Choroid plexus epithelial cell (primary cell): ENCODE data around the gene LILRB3.
"Not testable (repeated sequence)": the region's sequence is repeated elsewhere in the genome, so short reads cannot be mapped to it uniquely, and the experiment has no call there.

Source experiments
- DNase-seq: peaks from one replicate; pipeline ENCODE4 v3.0.0-alpha.2; 2010; ENCODE audit warnings: low read depth
- H3K4me3 ChIP-seq: 2 replicates; pipeline ENCODE4 v1.5.1; 2011; ENCODE audit warnings: low read depth, mild to moderate bottlenecking, control low read depth, low read length, moderate library complexity
- TF ChIP-seq, protein P1 (sequence below): conservative IDR thresholded peaks from 2 replicates; pipeline ENCODE4 v1.5.1; 2011; ENCODE audit warnings: low read depth, mild to moderate bottlenecking, control low read depth, inconsistent platforms, low read length, moderate library complexity

LILRB3 gene

GRCh38 chr19:54222474-54223276 is at the start of gene LILRB3:
LILRB3 (minus strand) TSS chr19:54223007; CDS start chr19:54222976, 31 bp downstream.
- not testable (repeated sequence) for H3K4me3 ChIP-seq, DNase-seq

DNA sequence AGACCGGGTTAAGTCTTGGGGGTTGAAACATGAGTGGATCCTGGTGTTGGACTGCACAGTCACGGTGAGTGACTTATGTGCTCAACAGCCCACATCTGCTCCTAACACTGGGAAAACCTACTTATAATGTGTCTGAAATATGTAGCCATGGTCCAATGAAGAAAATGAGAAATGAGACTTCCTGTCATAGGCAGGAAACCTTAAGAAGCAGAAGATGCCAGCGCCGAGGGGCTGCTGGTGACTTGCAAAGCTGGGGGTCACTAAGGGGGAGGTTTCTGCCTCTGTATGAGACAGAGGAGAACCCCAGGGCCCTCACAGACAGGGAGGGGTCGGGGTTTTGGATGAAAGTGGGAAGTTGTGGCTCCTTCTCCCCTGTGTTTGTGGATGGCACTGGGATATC is 49.4 kb upstream of the LILRB3 start:
- DNase-seq, H3K4me3 ChIP-seq: not testable (repeated sequence)

DNA sequence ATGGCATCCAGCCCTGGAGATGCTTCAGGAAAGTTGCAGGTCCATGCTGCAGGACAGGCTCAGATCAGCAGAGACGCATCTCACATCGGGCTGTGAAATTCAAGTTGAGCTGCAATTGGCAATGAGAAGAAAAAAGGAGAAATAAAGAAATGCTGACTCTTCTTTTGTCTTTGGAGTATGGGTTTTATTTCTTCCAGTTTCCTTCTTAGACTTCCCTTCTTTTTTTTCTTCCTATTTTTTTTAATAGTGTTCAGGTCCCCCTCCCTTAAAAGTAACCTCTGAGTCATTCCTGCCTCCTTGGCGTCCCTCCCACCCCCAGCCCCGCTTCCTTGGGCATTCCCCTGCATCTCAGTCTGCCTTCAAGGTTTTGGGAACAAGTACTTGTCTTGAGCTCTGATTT is 48.8 kb upstream of the LILRB3 start:
- not testable (repeated sequence) for H3K4me3 ChIP-seq, DNase-seq

DNA sequence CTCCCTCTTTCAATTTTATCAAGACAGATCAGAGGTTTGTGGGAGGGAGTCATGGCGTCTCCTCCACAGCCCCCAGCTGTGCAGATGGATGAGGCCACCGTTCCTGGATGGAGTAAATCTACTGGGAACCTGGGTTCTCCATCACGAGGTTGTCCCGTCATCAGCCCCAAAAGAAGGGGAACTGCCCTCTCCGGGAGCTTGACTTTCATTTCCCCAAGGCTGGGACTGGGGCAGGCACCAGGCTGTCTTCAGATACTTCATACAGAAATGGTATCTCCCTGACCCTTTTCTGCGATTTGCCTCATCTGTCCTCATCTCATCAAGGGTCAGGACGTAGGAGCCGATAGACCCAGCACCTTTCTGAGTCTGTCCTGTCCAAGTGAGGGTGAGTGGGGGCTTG is 48.3 kb upstream of the LILRB3 start:
- no peak overlapping the region for H3K4me3 ChIP-seq
- TF ChIP-seq, protein P1, sequence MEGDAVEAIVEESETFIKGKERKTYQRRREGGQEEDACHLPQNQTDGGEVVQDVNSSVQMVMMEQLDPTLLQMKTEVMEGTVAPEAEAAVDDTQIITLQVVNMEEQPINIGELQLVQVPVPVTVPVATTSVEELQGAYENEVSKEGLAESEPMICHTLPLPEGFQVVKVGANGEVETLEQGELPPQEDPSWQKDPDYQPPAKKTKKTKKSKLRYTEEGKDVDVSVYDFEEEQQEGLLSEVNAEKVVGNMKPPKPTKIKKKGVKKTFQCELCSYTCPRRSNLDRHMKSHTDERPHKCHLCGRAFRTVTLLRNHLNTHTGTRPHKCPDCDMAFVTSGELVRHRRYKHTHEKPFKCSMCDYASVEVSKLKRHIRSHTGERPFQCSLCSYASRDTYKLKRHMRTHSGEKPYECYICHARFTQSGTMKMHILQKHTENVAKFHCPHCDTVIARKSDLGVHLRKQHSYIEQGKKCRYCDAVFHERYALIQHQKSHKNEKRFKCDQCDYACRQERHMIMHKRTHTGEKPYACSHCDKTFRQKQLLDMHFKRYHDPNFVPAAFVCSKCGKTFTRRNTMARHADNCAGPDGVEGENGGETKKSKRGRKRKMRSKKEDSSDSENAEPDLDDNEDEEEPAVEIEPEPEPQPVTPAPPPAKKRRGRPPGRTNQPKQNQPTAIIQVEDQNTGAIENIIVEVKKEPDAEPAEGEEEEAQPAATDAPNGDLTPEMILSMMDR = no peak
- DNase-seq = no peak

GRCh38 chr19:54268936-54269335 is 46.1 kb upstream of the LILRB3 start:
- TF ChIP-seq, protein P1 = no peak
- H3K4me3 ChIP-seq = no peak overlapping the region

GRCh38 chr19:54266133-54266532 is 43.3 kb upstream of the LILRB3 start:
- DNase-seq = peak; percentile 87
- TF ChIP-seq, protein P1 = peak; percentile 85
- H3K4me3 ChIP-seq = no peak overlapping the region

More at GRCh38 chr19:54268936-54269335, 46.1 kb upstream of the LILRB3 start:
- no peak for DNase-seq

GRCh38 chr19:54262470-54262869 is 39.7 kb upstream of the LILRB3 start:
- DNase-seq = no peak
- TF ChIP-seq, protein P1 = no peak
- H3K4me3 ChIP-seq = no peak overlapping the region

DNA sequence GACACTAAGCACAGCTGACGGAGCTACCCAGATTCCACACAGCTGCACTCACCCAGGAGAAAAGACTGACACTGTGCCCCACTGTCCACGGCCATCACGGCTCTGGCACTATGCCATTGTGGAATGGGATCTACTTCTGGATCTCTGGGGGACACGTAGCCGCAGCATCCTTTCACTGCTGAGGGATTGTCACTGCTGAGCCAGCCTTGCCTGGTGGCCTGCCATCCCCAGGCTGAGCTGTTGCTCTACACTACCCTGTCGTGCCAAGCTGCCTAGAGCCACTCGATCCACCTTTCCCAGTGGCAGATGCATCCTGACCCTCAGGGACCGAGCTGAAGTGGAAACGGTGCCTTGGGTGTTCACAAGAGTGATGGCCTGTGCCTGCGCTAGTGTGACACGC is 39.3 kb upstream of the LILRB3 start:
- no peak overlapping the region for H3K4me3 ChIP-seq
- TF ChIP-seq, protein P1 = no peak
- no peak for DNase-seq
